Measurements from ENCODE around the gene RREB1.

GRCh38 chr6:7101290-7101689 is 6.5 kb upstream of the RREB1 start:
- TF ChIP-seq CTCF (IDR thresholded peaks at IDR 0.05) (no peak), POLR2A (IDR thresholded peaks at IDR 0.05) (no peak)

All from lower leg skin (tissue), 3 donors.